Loucy (cell line): ENCODE results near the gene SETBP1.

Source experiments
- EZH2phosphoT487 ChIP-seq: fragments of 200-600 bp; IDR thresholded peaks from 2 replicates; pipeline ENCODE4 v1.6.1; 2018; ENCODE audit warnings: antibody characterized with exemption, mild to moderate bottlenecking, moderate library complexity, borderline replicate concordance
- TF ChIP-seq, protein P1 (sequence below): fragments of 200-600 bp; sonication (generic); conservative IDR thresholded peaks from 2 replicates; pipeline ENCODE4 v1.5.1; 2014; ENCODE audit warnings: mild to moderate bottlenecking, antibody characterized with exemption, low read length

GRCh38 chr18:45015788-45016128, 335.1 kb downstream of the SETBP1 start:
- TF ChIP-seq, protein P1, sequence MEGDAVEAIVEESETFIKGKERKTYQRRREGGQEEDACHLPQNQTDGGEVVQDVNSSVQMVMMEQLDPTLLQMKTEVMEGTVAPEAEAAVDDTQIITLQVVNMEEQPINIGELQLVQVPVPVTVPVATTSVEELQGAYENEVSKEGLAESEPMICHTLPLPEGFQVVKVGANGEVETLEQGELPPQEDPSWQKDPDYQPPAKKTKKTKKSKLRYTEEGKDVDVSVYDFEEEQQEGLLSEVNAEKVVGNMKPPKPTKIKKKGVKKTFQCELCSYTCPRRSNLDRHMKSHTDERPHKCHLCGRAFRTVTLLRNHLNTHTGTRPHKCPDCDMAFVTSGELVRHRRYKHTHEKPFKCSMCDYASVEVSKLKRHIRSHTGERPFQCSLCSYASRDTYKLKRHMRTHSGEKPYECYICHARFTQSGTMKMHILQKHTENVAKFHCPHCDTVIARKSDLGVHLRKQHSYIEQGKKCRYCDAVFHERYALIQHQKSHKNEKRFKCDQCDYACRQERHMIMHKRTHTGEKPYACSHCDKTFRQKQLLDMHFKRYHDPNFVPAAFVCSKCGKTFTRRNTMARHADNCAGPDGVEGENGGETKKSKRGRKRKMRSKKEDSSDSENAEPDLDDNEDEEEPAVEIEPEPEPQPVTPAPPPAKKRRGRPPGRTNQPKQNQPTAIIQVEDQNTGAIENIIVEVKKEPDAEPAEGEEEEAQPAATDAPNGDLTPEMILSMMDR = no peak
- TF ChIP-seq EZH2phosphoT487 = no peak
